Stimulated activated CD8-positive, alpha-beta memory T cell treated with anti-CD3 and anti-CD28 coated beads, Interleukin-7, amount 100 ng/mL, for 4 hours (primary cell): ENCODE results near the gene FAM174A.
"Not testable (repeated sequence)": the region's sequence is repeated elsewhere in the genome, so short reads cannot be mapped to it uniquely, and the experiment has no call there.

Experiments used
- DNase-seq, 2 donors: peaks; one replicate each; pipeline ENCODE4 v3.0.0-alpha.2; 2020; ENCODE audit warnings: low read depth in 2 of 2

FAM174A gene

DNA sequence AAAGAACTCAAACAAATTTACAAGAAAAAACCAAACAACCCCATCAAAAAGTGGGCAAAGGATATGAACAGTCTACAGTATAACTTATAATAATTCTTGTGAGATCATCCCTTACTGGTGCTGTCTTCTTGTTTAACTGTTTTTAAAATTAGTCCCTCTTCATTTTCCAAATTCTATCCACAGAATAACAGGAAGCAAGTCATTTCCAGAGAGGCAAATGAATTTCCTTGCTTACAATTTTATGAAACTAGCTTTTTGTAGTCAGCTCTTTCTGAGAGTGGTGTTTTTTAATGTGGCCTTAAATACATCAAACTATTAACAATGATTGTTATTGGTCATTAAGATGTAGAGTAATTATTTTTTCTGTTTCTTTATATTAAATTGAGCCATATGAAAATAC is 40.6 kb downstream of the FAM174A start:
- no peak for DNase-seq

DNA sequence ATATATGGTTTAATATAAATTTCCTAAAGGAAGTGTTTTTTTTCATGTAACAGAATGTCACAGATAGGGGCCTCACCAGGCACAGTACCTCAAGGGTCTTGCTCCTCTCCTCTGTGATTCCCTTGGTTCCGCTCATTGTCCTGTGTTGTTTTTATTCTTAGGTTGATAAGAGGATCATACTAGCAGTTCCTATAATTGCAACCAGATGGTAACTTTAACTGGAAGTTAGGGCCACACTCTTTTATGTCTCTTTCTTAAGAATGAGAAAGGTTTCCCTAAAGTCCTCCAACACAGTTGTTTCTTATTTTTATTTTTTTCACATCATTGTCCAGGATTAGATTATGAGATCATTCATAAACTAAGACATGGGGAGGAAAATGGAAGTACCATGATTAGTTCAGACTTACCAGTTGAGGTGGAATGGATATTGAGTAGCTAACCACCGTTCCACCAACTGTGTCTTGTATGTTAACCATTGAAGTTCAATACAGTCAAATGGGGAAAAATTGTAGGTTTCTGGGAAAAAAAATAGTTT is 41.1 kb downstream of the FAM174A start:
- no peak for DNase-seq

DNA sequence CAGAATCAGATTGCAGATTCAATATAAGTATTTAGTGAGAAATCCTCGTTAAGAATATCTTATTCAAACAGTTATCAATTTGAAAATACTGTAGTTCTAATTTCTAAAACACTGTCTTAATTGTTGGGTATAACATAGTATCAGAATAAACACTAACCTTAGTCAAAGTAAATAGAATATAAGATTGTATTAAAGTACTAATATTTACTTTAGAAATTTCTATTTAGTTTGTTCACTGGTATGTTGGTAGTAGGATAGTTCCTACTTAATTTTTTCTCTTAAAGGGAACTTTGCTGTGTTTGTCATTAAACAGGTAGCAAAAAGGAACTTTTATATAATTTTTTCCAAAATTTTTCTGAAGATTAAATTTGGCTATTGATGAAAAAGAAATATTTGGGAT is 42.3 kb downstream of the FAM174A start:
- no peak for DNase-seq

DNA sequence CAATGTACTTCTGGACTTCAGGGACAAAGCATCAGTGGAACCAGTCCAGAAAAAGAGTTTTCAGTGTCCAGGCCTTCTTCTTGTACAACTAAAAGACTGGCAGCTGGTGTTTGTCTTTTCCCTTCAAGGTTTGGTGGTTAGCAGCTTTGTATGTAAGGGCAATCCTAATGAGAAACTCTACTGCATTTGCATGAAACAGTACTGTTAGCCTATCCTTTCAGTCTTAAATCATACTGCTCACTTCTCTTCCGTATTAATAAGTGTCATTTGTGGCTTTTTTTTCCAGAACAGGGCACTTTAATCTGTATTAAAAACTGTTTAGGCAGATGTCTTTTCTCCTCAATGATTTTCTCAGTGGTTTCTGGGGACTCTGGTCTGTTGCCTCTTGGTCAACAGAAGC is 48.9 kb downstream of the FAM174A start:
- no peak for DNase-seq

DNA sequence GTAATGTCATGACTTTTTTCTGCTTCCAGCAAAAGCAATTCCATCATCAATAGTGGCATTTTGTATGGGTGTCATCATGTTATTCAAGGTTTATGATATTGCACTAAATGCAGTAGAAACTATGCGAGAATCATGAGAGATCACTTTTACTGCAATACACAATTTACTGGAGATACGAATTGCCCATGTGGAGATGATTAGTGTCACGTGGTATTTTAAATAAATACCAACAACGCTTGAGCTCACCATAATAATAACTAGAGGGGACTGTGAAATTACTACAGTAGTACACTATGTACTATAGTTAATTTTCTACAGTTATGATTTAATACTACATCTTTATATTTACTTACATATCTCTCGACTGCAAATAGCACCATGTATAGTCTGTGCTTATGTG is 49.7 kb downstream of the FAM174A start:
- DNase-seq = no peak

DNA sequence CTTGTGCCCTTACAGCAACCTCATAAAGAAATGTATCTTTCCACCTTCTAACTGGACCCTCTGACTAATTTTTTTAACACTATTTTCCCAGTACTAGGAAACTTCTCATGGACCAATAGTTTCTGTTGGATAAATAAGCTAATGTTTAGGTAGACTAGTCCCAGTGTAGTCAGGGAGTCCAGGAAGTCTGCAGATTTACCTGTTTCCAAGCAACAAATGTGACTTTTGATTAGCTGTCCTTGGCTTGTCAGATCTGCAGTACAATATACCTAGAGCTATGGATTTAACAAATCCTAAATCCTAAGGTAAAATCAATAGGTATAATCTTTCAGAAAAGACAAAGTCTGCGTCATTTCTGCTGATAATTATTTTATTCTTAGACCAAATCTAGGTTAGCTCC is 55.7 kb downstream of the FAM174A start:
- DNase-seq = no peak

DNA sequence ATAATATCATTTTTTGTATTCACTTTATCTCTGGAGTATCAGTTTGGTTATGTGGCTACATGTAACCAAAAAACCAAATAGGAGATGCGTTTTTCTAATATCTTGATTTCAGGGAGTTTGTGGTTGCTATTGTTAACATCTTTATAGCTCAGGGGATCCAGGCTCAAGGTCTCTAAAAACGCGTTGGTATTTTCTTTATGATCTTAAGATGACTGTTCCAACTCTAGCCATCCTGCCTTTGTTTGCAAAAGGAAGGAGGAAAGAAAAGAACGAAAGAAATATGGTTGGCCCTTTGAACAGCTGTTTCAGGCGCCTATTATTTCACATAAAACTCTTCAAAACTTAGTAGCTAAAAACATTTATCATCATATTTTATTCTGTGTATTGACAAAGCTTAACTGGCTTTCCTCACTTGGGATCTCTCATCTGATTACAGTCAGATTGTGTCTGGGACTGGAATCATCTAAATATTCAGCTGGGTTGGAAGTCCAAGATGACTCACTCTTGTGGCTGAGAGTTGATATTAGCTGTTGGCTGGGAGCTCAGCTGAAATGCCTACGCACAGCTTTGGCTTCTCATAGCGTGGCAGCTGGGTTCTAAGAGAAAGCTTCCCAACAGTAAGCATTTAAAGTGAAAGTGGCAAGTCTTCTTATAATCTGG is 60.1 kb downstream of the FAM174A start:
- no peak for DNase-seq

DNA sequence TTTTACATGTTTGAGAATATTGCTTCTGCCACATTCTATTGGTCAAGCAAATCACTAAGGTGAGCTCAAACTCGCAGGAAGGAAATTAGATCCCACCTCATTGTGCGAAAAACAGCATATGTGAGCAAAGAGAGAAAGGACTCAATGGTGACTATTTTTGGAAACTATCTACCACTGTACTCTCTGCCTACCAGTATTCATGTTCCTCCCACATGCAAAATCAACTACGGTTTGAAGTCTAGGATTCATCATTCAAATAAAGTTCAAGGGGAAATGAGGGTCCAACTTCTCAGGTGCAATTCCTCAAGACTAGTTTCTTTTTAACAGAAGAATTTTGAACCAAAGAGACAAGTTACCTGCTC is 60.6 kb downstream of the FAM174A start:
- no peak for DNase-seq

DNA sequence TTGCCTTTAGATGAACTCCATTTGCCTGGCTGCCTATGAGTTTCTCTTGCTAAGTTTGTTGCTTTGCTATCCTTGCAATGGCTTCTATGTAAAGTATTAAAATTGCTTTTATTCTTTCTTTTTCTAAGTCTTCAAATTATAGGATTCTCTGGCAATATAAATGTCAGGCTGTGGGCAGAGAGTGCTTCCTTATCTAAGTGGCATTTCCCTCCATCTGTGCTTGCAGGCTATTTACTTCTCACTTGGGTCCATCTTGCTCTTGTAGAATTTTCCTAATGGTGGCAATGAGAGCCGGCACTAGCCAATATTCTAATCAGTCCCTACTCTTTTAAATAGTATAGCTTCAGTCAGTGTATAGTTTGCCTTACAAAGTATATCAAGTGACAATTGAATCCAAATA is 63.3 kb downstream of the FAM174A start:
- DNase-seq = no peak

DNA sequence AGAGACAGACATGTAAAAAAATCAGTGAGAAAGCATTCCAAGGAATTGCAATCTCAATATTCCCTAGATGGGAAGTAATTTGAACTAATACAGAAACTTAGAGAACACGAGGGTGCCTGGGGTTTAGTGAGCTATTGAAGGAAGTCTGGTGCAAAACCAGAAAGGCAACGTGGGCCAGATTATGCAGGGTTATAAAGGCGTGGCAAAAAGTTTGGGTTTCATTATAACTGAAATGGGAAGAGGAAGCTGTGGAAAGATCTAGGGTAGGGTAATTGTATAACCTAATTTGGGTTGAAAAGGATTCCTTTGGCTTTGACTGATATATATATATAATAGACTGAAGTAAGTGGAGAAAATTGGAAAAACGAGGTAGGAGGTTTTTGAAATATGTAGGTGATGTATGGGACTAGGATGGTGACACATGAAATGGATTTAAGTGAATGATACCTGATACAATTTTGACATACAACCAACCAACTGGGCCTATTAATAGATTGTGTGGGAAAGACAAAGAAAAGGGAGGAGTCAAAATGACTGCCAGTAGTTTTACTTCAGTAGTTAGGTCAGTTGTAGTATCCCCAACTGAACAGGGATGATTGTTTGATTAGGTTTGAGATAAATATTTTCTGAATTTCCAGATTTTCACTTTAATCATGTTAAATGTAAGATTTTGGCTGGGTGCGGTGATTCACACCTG is 65.3 kb downstream of the FAM174A start:
- DNase-seq = no peak

DNA sequence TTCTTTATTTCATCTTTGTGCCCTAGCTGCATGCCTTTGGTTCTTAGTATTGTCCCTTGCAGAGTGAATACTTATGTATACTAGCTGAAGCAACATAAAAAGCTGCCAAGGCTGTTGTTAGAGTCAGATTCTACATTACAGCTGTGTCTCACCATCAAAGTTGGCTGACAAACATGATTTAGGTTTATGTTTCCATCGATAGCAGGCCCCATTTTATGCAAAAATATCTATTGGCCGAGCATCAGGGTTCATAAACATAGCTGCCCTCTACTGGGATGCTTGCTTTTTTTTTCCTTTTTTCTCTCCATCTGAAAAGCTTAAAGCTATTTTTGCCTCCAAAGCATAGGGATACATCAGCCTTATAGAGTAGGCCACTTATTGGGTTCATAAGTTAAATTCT is 68.0 kb downstream of the FAM174A start:
- no peak for DNase-seq

DNA sequence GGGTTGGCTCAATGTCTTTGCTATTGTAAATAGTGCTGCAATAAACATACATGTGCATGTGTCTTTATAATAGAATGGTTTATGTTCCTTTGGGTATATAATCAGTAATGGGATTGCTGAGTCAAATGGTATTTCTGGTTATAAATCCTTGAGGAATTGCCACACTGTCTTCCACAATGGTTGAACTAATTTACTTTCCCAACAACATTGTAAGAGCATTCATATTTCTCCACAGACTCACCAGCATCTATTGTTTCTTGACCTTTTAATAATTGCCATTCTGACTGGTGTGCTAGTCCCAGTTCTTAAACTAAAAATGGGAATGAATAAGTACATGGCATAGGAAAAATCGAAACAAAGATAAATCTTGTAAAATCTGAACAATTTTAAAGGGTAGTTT is 68.8 kb downstream of the FAM174A start:
- DNase-seq = not testable (repeated sequence)

DNA sequence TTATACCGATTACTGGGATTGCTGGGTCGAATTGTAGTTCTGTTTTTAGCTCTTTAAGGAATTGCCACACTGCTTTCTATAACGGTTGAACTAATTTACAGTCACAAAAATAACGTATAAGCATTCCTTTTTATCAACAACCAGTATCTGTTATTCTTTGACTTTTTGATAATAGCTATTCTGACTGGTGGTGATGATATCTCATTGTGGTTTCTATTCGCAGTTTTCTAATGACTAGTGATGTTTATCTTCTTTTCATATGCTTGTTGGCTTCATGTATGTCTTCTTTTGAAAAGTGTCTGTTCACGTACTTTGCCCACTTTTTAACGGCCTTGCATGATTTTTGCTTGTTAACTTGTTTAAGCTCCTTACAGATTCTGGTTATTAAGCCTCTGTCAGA is 74.4 kb downstream of the FAM174A start:
- no peak for DNase-seq

DNA sequence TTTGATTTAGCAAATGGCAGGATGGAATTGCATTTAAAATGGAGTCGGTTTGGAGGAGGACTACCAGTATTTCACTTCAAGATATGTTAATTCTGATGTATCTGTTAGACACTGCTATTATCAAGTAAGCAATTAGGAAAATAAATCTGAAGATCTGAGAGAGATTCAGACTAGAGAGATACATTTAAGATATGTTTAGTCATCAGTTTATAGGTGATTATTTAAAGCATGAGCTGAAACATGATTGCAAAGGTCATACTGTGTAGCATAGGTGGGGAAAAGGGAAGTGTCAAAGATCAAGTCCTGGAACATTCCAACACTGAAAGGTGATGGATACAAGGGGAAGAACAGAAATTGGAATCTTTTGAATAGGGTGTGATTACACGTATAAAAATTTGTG is 79.1 kb downstream of the FAM174A start:
- DNase-seq = no peak

DNA sequence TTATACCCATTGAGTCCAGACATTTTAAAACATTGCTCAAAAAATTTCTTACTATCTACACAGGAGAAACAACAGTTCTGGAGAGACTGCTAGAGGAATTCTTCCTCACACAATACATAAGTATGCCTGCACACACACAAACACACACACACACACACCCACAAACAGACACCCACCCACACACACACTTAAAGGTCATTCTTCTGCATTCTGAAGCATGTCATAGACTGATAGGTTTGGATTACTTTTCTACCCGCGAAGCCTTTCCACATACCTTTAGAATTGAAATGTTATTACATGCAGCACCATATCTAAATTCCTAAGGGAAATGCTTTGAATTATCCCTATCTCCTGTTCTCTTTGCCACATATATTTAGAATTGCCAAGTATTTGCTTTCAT is 80.2 kb downstream of the FAM174A start:
- no peak for DNase-seq

DNA sequence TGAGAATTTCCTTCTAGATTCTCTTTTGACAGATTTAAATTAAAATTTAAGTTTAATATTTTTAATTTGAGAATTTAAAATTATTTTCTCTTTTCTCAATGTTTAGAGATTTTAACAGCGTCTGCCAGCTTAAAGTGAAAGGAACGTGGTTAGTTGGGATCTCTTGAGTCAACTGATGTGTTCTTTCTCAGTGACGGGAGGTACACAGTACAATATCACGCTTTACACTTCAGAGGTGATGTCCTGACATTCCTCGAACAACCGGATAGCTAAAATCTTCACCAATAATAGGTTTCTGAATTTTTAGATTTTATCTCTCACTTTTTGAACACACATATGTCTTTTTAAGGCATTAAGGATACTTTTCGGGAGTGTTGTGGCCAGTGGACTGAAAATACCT is 81.1 kb downstream of the FAM174A start:
- DNase-seq = no peak

DNA sequence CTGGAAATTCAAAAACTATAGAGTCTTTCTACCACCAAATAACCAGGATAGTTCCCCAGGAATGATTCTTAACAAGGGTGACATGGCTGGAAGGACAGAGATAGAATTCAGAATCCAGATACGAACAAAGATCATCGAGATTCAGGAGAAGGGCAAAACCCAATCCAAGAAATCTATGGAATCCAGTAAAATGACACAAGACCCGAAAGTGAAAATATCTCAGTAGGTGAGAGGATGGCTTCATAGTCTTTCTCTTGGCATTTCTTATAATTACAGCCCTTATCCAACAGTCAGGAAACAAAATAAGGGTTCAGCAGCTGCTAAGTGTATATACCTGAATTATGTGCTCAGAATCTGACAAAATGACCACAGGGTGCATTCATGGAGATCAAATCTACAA is 81.8 kb downstream of the FAM174A start:
- DNase-seq = no peak

DNA sequence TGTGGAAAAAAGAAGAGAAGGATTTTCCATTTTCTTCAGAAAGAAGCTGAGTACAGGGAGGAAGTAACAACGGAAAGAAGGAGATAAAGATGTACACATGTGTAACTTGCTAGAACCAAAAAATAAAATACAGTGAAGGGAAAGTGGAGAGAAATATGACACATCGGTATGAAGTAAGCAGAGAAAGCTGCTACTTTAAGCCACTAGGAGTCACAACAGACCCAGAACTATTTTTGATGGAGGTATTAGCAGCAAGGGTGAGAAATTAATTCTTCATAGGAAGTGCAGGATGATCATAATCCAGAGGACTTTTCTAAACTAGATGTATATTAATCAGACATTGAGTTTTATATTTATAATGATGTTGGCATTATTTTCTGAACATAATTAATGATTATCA is 88.5 kb downstream of the FAM174A start:
- DNase-seq = no peak

DNA sequence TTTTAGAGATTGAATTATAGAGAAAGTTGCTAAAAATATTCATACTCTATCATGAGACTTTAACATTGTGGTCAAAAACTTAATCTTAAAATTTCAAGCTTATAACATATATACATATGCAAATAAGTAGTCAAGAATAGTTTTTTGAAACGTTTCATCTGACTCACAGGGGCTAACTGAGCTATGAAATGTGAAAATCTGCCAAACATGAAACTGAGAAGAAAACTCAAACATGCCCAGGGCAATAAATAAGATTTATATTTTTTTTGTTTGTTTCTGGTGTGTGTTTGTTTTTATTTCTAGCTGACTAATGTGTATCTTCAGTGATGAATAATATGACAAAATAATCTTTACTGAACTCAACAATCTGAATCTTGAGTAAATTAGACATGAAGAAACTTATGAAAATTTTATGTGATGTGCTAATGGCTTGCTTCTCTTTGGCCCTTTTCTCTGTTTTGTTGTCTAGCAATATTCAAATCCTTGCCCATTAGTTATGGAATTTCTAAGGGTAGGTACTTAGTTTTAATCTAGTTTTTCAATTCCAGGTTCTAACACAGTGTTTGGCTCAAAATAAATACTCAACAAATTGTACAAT is 99.9 kb downstream of the FAM174A start:
- no peak for DNase-seq
